ENCODE data around the gene IL1RAPL2.
A peak's percentile ranks its signal among the peaks of the same experiment; 100 is the strongest.
"Not testable (repeated sequence)": the region's sequence is repeated elsewhere in the genome, so short reads cannot be mapped to it uniquely, and the experiment has no call there.

The IL1RAPL2 gene

GRCh38 chrX:105658136-105658535 lies 1092.1 kb downstream of the IL1RAPL2 start:
- in situ Hi-C loops (cut with HindIII; ENCODE audit: low pct_ligation_motif_present, low sequenced_read_pairs) = no loop called here
- no peak for TF ChIP-seq CTCF (IDR thresholded peaks at IDR 0.05; ENCODE audit: low read depth, low read length, missing control alignments)
- Histone ChIP-seq H3K36me3 (replicated peaks) (no peaks in the 10 kb centered on the region), H3K27me3 (replicated peaks) (no peaks in the 10 kb centered on the region), H3K27ac (no peak overlapping the region), H3K4me3 (ENCODE audit: low read depth, low read length) (no peak overlapping the region)
- DNase-seq = peak; percentile 10

- H3K36me3 ChIP-seq (replicated peaks) = no peaks in the 10 kb centered on the region
- no peak overlapping the region for H3K27ac ChIP-seq
- no peak for TF ChIP-seq CTCF (IDR thresholded peaks at IDR 0.05; ENCODE audit: low read depth, low read length, missing control alignments)
- in situ Hi-C loops (cut with HindIII; ENCODE audit: low pct_ligation_motif_present, low sequenced_read_pairs) = no loop called here
- DNase-seq = no peak
- no peak overlapping the region for H3K4me3 ChIP-seq (ENCODE audit: low read depth, low read length)
- no peaks in the 10 kb centered on the region for H3K27me3 ChIP-seq (replicated peaks)
These were observed 1096.2 kb downstream of the IL1RAPL2 start for GRCh38 chrX:105662248-105662647.

- Histone ChIP-seq H3K4me3 (ENCODE audit: low read depth, low read length) (no peak overlapping the region), H3K27me3 (replicated peaks) (no peaks in the 10 kb centered on the region), H3K27ac (no peak overlapping the region), H3K36me3 (replicated peaks) (no peaks in the 10 kb centered on the region)
- DNase-seq = no peak
- no peak for TF ChIP-seq CTCF (IDR thresholded peaks at IDR 0.05; ENCODE audit: low read depth, low read length, missing control alignments)
- in situ Hi-C loops (cut with HindIII; ENCODE audit: low pct_ligation_motif_present, low sequenced_read_pairs) = no loop called here
These were observed 1098.2 kb downstream of the IL1RAPL2 start for GRCh38 chrX:105664243-105664642.

- H3K27me3 ChIP-seq (replicated peaks); H3K27ac ChIP-seq; DNase-seq; H3K4me3 ChIP-seq (ENCODE audit: low read depth, low read length); H3K36me3 ChIP-seq (replicated peaks); in situ Hi-C loops (cut with HindIII; ENCODE audit: low pct_ligation_motif_present, low sequenced_read_pairs): not testable (repeated sequence)
These were observed 1118.3 kb downstream of the IL1RAPL2 start for GRCh38 chrX:105684288-105684687.

GRCh38 chrX:105694839-105695238 lies 1128.8 kb downstream of the IL1RAPL2 start:
- no peak overlapping the region for H3K4me3 ChIP-seq (ENCODE audit: low read depth, low read length)
- no peak overlapping the region for H3K27ac ChIP-seq
- TF ChIP-seq CTCF (IDR thresholded peaks at IDR 0.05; ENCODE audit: low read depth, low read length, missing control alignments) = no peak

GRCh38 chrX:105695451-105695850 lies 1129.5 kb downstream of the IL1RAPL2 start:
- Histone ChIP-seq H3K27me3 (replicated peaks) (no peaks in the 10 kb centered on the region), H3K27ac (no peak overlapping the region), H3K4me3 (ENCODE audit: low read depth, low read length) (no peak overlapping the region), H3K36me3 (replicated peaks) (no peaks in the 10 kb centered on the region)
- no peak for TF ChIP-seq CTCF (IDR thresholded peaks at IDR 0.05; ENCODE audit: low read depth, low read length, missing control alignments)
- in situ Hi-C loops (cut with HindIII; ENCODE audit: low pct_ligation_motif_present, low sequenced_read_pairs) = no loop called here
- no peak for DNase-seq

More at GRCh38 chrX:105694839-105695238, 1128.8 kb downstream of the IL1RAPL2 start:
- H3K36me3 ChIP-seq (replicated peaks) = no peaks in the 10 kb centered on the region
- in situ Hi-C loops (cut with HindIII; ENCODE audit: low pct_ligation_motif_present, low sequenced_read_pairs) = no loop called here
- H3K27me3 ChIP-seq (replicated peaks) = no peaks in the 10 kb centered on the region
- no peak for DNase-seq
